ENCODE data around the gene ZNF446.
"Not testable (repeated sequence)": the region's sequence is repeated elsewhere in the genome, so short reads cannot be mapped to it uniquely, and the experiment has no call there.

Gene ZNF446

DNA sequence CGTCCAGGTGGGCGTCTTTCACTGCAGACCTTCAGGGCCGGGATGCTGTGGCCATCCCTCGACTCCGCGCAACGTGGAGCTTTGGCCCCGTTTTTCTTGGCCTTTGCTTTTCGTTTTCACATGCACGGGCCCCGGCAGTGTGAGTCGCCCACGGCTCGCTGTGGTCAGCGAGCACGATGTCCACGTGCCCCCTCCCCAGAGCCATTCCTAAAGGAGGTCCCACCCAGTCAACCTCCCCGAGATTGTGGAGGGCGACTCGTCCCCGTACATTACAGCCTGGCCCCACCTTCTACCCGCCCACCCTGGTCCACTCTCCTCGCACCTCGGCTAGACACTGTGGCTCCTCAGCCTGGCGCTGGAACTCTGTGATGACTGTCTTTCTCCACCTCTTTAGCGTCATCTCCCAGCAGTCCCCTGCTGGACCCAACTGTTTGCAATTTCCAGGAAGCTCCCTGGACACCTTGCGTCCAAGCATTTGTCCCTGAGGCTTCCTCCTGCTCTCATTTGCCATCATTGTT, 405 bp downstream of the ZNF446 start:
- Mint-ChIP-seq H3K4me1 (ENCODE audit: low read depth) (peaks cover 26% of the 10 kb centered on the region), H3K9me3 (no peaks in the 10 kb centered on the region), H3K27ac (peak overlapping the region; percentile 97), H3K4me3 (peak overlapping the region; percentile 92), H3K36me3 (ENCODE audit: low read depth) (peaks cover 70% of the 10 kb centered on the region), H3K27me3 (no peaks in the 10 kb centered on the region)
- intact Hi-C loops (cut with micrococcal nuclease) = loop anchor here (1.0 to 5.0 kb wide), 2 partner anchors 9 to 149 kb away; partner anchors contain the start of genes ZNF324 and ZSCAN22

GRCh38 chr19:58477130-58477529, 978 bp downstream of the ZNF446 start:
- peak overlapping the region; percentile 92 for H3K4me3 Mint-ChIP-seq
- H3K4me1 Mint-ChIP-seq (ENCODE audit: low read depth) = peaks cover 26% of the 10 kb centered on the region
- no peaks in the 10 kb centered on the region for H3K27me3 Mint-ChIP-seq
- H3K36me3 Mint-ChIP-seq (ENCODE audit: low read depth) = peaks cover 65% of the 10 kb centered on the region
- peak overlapping the region; percentile 97 for H3K27ac Mint-ChIP-seq
- H3K9me3 Mint-ChIP-seq = no peaks in the 10 kb centered on the region
- intact Hi-C loops (cut with micrococcal nuclease) = loop anchor here (5.0 kb wide), 1 partner anchor 150 kb away; the partner anchor contains the start of gene ZSCAN22

GRCh38 chr19:58477871-58478270, 1.7 kb downstream of the ZNF446 start:
- H3K4me3 Mint-ChIP-seq = no peak overlapping the region
- intact Hi-C loops (cut with micrococcal nuclease) = loop anchor here (5.0 kb wide), 1 partner anchor 151 kb away; the partner anchor contains the start of gene ZSCAN22
- no peaks in the 10 kb centered on the region for H3K9me3 Mint-ChIP-seq
- H3K27me3 Mint-ChIP-seq = no peaks in the 10 kb centered on the region
- H3K27ac Mint-ChIP-seq = peak overlapping the region; percentile 35
- peaks cover 57% of the 10 kb centered on the region for H3K36me3 Mint-ChIP-seq (ENCODE audit: low read depth)
- peaks cover 26% of the 10 kb centered on the region for H3K4me1 Mint-ChIP-seq (ENCODE audit: low read depth)

DNA sequence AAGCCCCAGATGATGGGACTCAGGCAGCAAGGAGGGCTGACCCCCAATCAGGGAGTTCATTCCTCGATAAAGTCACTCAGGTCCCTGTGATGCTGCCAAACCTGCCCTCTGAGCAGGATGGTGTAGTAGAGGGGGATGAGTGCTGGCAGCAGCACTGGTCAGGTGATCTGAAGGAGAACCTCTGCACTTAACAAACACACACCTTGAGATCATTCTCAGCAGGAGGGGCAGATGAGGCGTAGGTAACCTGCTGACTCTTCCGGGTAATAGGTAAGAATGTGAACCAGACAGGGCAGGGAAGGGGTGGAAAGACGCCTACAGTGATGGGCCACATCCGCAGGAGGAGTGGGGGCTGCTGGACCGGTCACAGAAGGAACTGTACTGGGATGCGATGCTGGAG, 3.2 kb downstream of the ZNF446 start:
- H3K9me3 Mint-ChIP-seq = no peaks in the 10 kb centered on the region
- H3K27ac Mint-ChIP-seq = no peak overlapping the region
- no peaks in the 10 kb centered on the region for H3K27me3 Mint-ChIP-seq
- peaks cover 45% of the 10 kb centered on the region for H3K36me3 Mint-ChIP-seq (ENCODE audit: low read depth)
- H3K4me1 Mint-ChIP-seq (ENCODE audit: low read depth) = peaks cover 25% of the 10 kb centered on the region
- intact Hi-C loops (cut with micrococcal nuclease) = loop anchor here (5.0 kb wide), 1 partner anchor 152 kb away; the partner anchor contains the start of gene ZSCAN22
- no peak overlapping the region for H3K4me3 Mint-ChIP-seq

DNA sequence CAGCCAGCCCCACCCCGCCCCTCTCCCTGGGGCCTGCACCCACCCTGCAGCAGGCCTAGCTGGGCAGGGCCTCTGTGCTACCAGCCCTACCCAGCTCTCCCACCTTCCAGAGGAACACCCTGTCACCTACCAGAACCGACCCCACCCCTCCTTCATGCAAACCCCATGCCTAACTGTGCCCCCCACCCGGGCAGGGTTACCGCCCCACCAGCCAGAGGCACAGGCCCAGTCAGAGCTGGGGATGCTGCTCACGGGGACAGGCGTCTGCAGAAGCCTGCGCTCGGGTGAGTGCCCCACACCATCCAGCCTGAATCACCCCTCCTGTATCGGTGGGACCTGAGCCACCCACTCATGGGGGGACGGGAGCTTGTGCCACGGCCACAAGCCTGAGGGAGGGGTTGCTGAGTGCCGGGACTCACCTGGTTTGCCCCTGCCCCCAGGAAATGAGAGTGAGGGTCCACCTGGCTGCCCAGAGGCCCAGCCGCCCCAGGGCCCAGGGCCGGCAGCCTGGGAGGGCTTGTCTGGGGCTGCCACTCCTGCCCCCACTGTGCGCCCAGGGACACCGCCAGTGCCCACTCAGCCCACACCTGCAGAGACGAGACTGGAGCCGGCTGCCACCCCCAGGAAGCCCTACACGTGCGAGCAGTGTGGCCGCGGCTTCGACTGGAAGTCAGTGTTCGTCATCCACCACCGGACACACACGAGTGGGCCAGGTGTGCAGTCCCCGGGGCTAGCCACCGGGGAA, 3.8 kb downstream of the ZNF446 start:
- Mint-ChIP-seq H3K27me3 (no peaks in the 10 kb centered on the region), H3K4me1 (ENCODE audit: low read depth) (peaks cover 20% of the 10 kb centered on the region), H3K27ac (no peak overlapping the region), H3K4me3 (no peak overlapping the region), H3K36me3 (ENCODE audit: low read depth) (peaks cover 45% of the 10 kb centered on the region), H3K9me3 (no peaks in the 10 kb centered on the region)
- intact Hi-C loops (cut with micrococcal nuclease) = loop anchor here (5.0 kb wide), 1 partner anchor 153 kb away; the partner anchor contains the start of gene ZSCAN22

- peaks cover 14% of the 10 kb centered on the region for H3K4me1 Mint-ChIP-seq (ENCODE audit: low read depth)
- no peak overlapping the region for H3K4me3 Mint-ChIP-seq
- H3K27me3 Mint-ChIP-seq = no peaks in the 10 kb centered on the region
- peaks cover 44% of the 10 kb centered on the region for H3K36me3 Mint-ChIP-seq (ENCODE audit: low read depth)
- no peaks in the 10 kb centered on the region for H3K9me3 Mint-ChIP-seq
- intact Hi-C loops (cut with micrococcal nuclease) = no loop called here
- no peak overlapping the region for H3K27ac Mint-ChIP-seq
Observed at GRCh38 chr19:58480481-58480830, 4.3 kb downstream of the ZNF446 start.

- Mint-ChIP-seq H3K9me3 (no peaks in the 10 kb centered on the region), H3K4me1 (ENCODE audit: low read depth) (peaks cover 12% of the 10 kb centered on the region), H3K4me3 (no peak overlapping the region), H3K27ac (no peak overlapping the region), H3K27me3 (no peaks in the 10 kb centered on the region), H3K36me3 (ENCODE audit: low read depth) (peaks cover 41% of the 10 kb centered on the region)
- intact Hi-C loops (cut with micrococcal nuclease) = no loop called here
Observed at GRCh38 chr19:58480831-58481230, 4.7 kb downstream of the ZNF446 start.

GRCh38 chr19:58482372-58482771, 6.2 kb downstream of the ZNF446 start:
- H3K36me3 Mint-ChIP-seq (ENCODE audit: low read depth) = peaks cover 38% of the 10 kb centered on the region
- no peak overlapping the region for H3K27ac Mint-ChIP-seq
- no peak overlapping the region for H3K4me3 Mint-ChIP-seq
- no peaks in the 10 kb centered on the region for H3K27me3 Mint-ChIP-seq
- intact Hi-C loops (cut with micrococcal nuclease) = no loop called here
- H3K9me3 Mint-ChIP-seq = no peaks in the 10 kb centered on the region
- peaks cover 4% of the 10 kb centered on the region for H3K4me1 Mint-ChIP-seq (ENCODE audit: low read depth)

DNA sequence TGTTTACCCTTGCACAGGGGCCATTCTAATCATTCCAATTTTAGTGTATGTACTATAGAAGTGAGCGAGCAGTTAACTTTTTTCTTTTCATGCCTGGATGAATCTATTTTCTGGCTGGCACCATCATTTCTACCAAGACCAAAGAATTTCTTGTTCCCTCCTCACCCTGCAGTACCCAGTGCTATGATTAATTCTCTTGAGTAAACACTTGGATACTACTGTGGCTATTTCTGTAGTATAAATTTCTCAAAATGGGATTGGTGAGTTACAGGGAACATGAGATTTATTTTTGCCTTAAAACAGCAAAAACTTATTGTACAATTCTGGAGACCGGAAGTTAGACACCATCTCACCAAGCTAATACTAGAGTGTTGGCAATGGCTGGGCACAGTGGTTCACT, 7.6 kb downstream of the ZNF446 start:
- no peaks in the 10 kb centered on the region for H3K4me1 Mint-ChIP-seq (ENCODE audit: low read depth)
- H3K27ac Mint-ChIP-seq = no peak overlapping the region
- no peaks in the 10 kb centered on the region for H3K27me3 Mint-ChIP-seq
- H3K9me3 Mint-ChIP-seq = no peaks in the 10 kb centered on the region
- H3K4me3 Mint-ChIP-seq = no peak overlapping the region
- intact Hi-C loops (cut with micrococcal nuclease) = no loop called here
- peaks cover 26% of the 10 kb centered on the region for H3K36me3 Mint-ChIP-seq (ENCODE audit: low read depth)

- H3K4me1 Mint-ChIP-seq (ENCODE audit: low read depth); H3K9me3 Mint-ChIP-seq; intact Hi-C loops (cut with micrococcal nuclease); H3K27ac Mint-ChIP-seq; H3K4me3 Mint-ChIP-seq; H3K27me3 Mint-ChIP-seq: not testable (repeated sequence)
- peaks cover 20% of the 10 kb centered on the region for H3K36me3 Mint-ChIP-seq (ENCODE audit: low read depth)
Observed at GRCh38 chr19:58484349-58484748, 8.2 kb downstream of the ZNF446 start.

DNA sequence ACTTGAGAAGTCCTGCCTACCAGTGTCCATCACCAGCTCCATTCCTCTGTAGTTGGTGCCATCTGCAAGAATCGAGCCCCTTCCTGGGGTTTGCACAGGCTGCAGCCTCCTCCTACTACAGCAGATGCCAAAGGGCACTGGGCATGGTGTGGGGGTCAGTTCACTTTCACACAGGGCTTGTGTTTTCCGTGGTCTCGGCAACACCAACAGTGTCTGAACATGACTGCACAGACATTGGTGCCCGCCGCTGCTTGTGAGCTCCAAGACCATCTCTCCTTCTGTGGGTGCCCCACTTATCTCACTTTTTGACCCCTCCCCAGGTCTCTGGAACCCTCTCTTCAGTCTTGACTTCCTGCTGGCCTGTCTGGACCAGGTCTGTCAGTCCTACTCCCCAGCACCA, 15.2 kb downstream of the ZNF446 start:
- Mint-ChIP-seq H3K27ac (no peak overlapping the region), H3K4me1 (ENCODE audit: low read depth) (no peaks in the 10 kb centered on the region), H3K9me3 (no peaks in the 10 kb centered on the region), H3K4me3 (no peak overlapping the region), H3K27me3 (no peaks in the 10 kb centered on the region), H3K36me3 (ENCODE audit: low read depth) (no peaks in the 10 kb centered on the region)
- intact Hi-C loops (cut with micrococcal nuclease) = no loop called here

- Mint-ChIP-seq H3K27me3 (no peaks in the 10 kb centered on the region), H3K27ac (no peak overlapping the region), H3K4me1 (ENCODE audit: low read depth) (no peaks in the 10 kb centered on the region), H3K36me3 (ENCODE audit: low read depth) (no peaks in the 10 kb centered on the region), H3K9me3 (no peaks in the 10 kb centered on the region), H3K4me3 (no peak overlapping the region)
- intact Hi-C loops (cut with micrococcal nuclease) = no loop called here
Observed at GRCh38 chr19:58492265-58492664, 16.1 kb downstream of the ZNF446 start.

DNA sequence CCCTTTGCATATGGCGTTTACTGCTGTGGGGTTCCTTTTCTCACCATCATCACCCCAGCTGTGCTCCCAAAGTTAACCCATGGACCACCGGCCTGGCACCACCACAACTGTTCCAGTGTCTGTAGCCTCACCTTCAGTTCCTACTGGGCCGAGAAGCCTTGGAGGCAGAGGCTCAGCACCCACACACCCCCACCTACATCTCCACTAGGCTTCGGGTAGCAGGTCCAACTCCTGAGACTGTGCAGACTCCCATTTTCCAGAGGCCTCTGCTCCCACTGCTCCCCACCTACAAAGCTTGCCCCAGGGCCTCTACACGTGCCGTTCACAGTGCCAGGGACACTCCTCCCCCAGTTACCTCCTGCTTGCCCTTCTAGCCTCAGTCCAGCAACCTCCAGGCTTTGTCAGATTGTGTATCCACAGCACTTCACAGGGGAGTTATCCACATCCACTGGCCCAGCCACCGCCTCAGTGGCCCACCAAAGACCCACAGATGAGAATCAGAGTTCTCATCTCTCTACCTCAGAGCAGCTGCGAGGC, 21.6 kb downstream of the ZNF446 start:
- H3K4me3 Mint-ChIP-seq = no peak overlapping the region
- peaks cover 23% of the 10 kb centered on the region for H3K9me3 Mint-ChIP-seq
- no peak overlapping the region for H3K27ac Mint-ChIP-seq
- peaks cover 9% of the 10 kb centered on the region for H3K27me3 Mint-ChIP-seq
- peaks cover 18% of the 10 kb centered on the region for H3K4me1 Mint-ChIP-seq (ENCODE audit: low read depth)
- intact Hi-C loops (cut with micrococcal nuclease) = no loop called here
- peaks cover 7% of the 10 kb centered on the region for H3K36me3 Mint-ChIP-seq (ENCODE audit: low read depth)

DNA sequence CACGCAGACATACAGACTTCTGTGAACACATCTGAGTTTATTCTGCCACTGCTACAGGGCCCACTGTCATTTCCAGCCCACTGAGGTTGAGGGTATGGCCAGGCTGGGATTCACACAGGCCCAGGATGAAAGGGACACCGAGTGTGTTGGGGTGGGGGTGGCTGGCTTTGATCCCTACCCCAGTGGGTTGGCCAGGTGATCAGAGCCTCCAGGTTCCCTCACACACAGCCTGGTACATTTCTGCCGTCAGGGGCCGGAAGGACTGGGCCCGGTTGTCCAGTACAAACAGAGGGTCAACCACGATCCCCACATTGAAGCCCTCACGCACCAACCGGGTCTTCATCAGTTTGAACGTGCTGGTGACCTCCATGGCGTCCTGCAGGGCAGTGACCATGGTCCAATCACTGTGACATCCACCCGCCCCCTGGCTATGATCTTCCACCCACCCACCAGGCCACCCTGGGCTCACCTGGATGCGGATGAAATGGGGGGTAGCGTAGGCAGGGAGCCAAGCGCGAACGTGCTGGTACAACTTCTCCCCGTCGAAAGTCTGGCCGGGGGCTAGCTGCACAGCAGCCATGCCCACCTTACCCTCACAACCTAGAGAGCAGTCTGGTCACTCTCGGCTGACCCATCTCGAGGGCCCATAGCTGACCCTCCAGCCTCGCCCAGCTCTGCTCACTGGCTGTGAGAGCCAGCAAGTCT, 22.3 kb downstream of the ZNF446 start:
- H3K27ac Mint-ChIP-seq = peak overlapping the region; percentile 89
- peaks cover 7% of the 10 kb centered on the region for H3K36me3 Mint-ChIP-seq (ENCODE audit: low read depth)
- H3K9me3 Mint-ChIP-seq = peaks cover 25% of the 10 kb centered on the region
- peaks cover 14% of the 10 kb centered on the region for H3K27me3 Mint-ChIP-seq
- peaks cover 18% of the 10 kb centered on the region for H3K4me1 Mint-ChIP-seq (ENCODE audit: low read depth)
- intact Hi-C loops (cut with micrococcal nuclease) = loop anchor here (1.0 kb wide), 3 partner anchors 32 to 97 kb away; partner anchors contain the start of gene ZNF324B
- peak overlapping the region; percentile 79 for H3K4me3 Mint-ChIP-seq

Data from dendritic cell treated with granulocyte-macrophage colony-stimulating factor and Interleukin-4, amounts not matched to agents 40 ng/mL and 50 ng/mL, for 4 days (primary cell).